PC-9 (cell line): ENCODE results near the gene CSNK1D. TPM values are rescaled to one million over a fixed set of nuclear protein-coding genes. Genes with fewer than 3 reads are reported as not detected.

Experiments used
- BruUV-seq: library from RNA; stranded (reverse); fragments of 400-500 nt; replicated peaks from 2 replicates; lab custom pipeline; 2021; lab: Mats Ljungman, UMichigan
- CTCF ChIA-PET: fragments of 300-600 bp; sonication (Branson Sonifier 250); formaldehyde crosslinking; loops from one replicate; lab custom pipeline; 2022; ENCODE audit warnings: antibody characterized with exemption; lab: Charles Lee
- POLR2A ChIA-PET: fragments of 300-600 bp; sonication (Branson Sonifier 250); formaldehyde crosslinking; loops from one replicate; lab custom pipeline; 2022; ENCODE audit warnings: antibody characterized with exemption; ENCODE audit not compliant: unreplicated experiment; lab: Charles Lee
- DNase-seq, 2 experiments: peaks; one replicate each; pipeline versions ENCODE4 v3.0.0 to v3.0.0-alpha.2; 2015 to 2022; ENCODE audit warnings: mixed read lengths in 1 of 2
- H2AFZ ChIP-seq: fragments of 200-600 bp; sonication (generic); 2 replicates; pipeline ENCODE4 v1.8.1; 2017; ENCODE audit warnings: antibody characterized with exemption
- H3F3A ChIP-seq: fragments of 200-600 bp; sonication (generic); 2 replicates; pipeline ENCODE4 v1.8.1; 2017; ENCODE audit warnings: antibody characterized with exemption, mild to moderate bottlenecking, low read depth; ENCODE audit not compliant: insufficient read depth
- H3K27ac ChIP-seq: fragments of 200-600 bp; sonication (generic); 2 replicates; pipeline ENCODE4 v1.6.1; 2016; ENCODE audit warnings: mixed run types
- H3K27me3 ChIP-seq: fragments of 200-600 bp; sonication (generic); 2 replicates; pipeline ENCODE4 v1.6.1; 2016; ENCODE audit warnings: low read depth, mixed run types; ENCODE audit not compliant: insufficient read depth
- H3K36me3 ChIP-seq: fragments of 200-600 bp; sonication (generic); 2 replicates; pipeline ENCODE4 v1.6.1; 2016; ENCODE audit warnings: low read depth, mixed run types
- H3K4me1 ChIP-seq: fragments of 200-600 bp; sonication (generic); replicated peaks from 2 replicates; pipeline ENCODE4 v1.6.1; 2016; ENCODE audit warnings: mixed run types; ENCODE audit not compliant: insufficient read depth
- H3K4me2 ChIP-seq: fragments of 200-600 bp; sonication (generic); 2 replicates; pipeline ENCODE4 v1.6.1; 2017; ENCODE audit warnings: mixed run types
- H3K4me3 ChIP-seq: fragments of 200-600 bp; sonication (generic); 2 replicates; pipeline ENCODE4 v1.6.1; 2016; ENCODE audit warnings: mixed run types
- H3K79me2 ChIP-seq: fragments of 200-600 bp; sonication (generic); 2 replicates; pipeline ENCODE4 v1.6.1; 2017; ENCODE audit warnings: low read depth, mixed run types
- H3K9me2 ChIP-seq: fragments of 200-600 bp; sonication (generic); 2 replicates; pipeline ENCODE4 v1.8.1; 2017; ENCODE audit warnings: mild to moderate bottlenecking; ENCODE audit not compliant: insufficient read depth
- H3K9me3 ChIP-seq: fragments of 200-600 bp; sonication (generic); 2 replicates; pipeline ENCODE4 v1.8.1; 2016; ENCODE audit warnings: low read depth; ENCODE audit not compliant: insufficient read depth
- H4K20me1 ChIP-seq: fragments of 200-600 bp; sonication (generic); 2 replicates; pipeline ENCODE4 v1.8.1; 2017; ENCODE audit not compliant: insufficient read depth
- CTCF ChIP-seq: fragments of 200-600 bp; sonication (generic); conservative IDR thresholded peaks from 2 replicates; pipeline ENCODE4 v1.6.1; 2017; ENCODE audit warnings: mixed run types, antibody characterized with exemption, mild to moderate bottlenecking, moderate library complexity
- EZH2 ChIP-seq: fragments of 200-600 bp; sonication (generic); IDR thresholded peaks from 2 replicates; pipeline ENCODE4 v1.8.0; 2017; ENCODE audit warnings: antibody characterized with exemption, low read depth
- intact Hi-C: fragments of 100-400 bp; cut with micrococcal nuclease; formaldehyde crosslinking; loops from one replicate; pipeline ENCODE4 v1.10.0; 2022; ENCODE audit not compliant: unreplicated experiment
- total RNA-seq: library from RNA; stranded (reverse); gene quantifications from 2 replicates; pipeline ENCODE4 v1.2.3, GENCODE V29; 2021

The CSNK1D gene
- total RNA-seq, 1 experiment from 2014 or later, result 181 TPM

- intact Hi-C loops, result no loop called here
- Histone ChIP-seq H3K4me1 (peaks cover 10% of the 10 kb centered on the region), H2AFZ (no peak overlapping the region), H3K9me3 (no peaks in the 10 kb centered on the region), H3K36me3 (no peaks in the 10 kb centered on the region), H3K4me3 (no peak overlapping the region), H3F3A (peaks cover under 1% of the 10 kb centered on the region; the same call in 1 of the 2 replicates), H3K27ac (no peak overlapping the region), H3K27me3 (no peaks in the 10 kb centered on the region), H3K9me2 (no peaks in the 10 kb centered on the region), H3K79me2 (no peaks in the 10 kb centered on the region), H4K20me1 (no peaks in the 10 kb centered on the region), H3K4me2 (no peak overlapping the region)
- TF ChIP-seq EZH2 (no peak), CTCF (no peak)
- BruUV-seq, result no TSS peak
- CTCF ChIA-PET, result no interaction called here
- POLR2A ChIA-PET, result interaction anchor here (0.7 kb wide), 1 partner anchor 12 kb away, joined by 5 read pairs; no protein-coding TSS in a partner anchor
- DNase-seq, result no peak
These were observed 50.7 kb downstream of the CSNK1D start for GRCh38 chr17:82222816-82223215.

DNA sequence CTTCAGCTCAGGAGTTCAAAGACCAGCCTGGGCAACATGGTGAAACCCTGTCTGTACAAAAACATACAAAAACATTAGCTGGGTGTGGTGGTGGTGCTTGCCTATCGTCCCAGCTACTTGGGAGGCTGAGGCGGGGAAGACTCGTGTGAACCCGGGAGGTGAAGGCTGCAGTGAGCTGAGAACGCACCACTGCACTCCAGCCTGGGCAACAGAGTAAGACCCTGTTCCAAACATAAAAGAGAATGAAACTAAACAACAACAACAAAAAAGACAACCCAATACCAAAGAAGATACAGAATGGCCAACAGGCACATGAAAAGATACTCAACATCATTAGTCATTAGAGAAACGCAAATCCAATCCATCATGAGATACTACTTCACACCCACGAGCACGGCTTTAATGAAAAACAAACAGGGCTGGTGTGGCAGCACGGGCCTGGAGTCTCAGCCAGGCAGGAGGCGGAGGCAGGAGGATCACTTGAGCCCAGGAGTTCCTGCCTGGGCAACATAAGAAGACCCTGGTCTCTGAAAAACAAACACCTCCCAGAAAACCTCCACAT lies 52.1 kb downstream of the CSNK1D start:
- Histone ChIP-seq H3K9me2 (no peaks in the 10 kb centered on the region), H4K20me1 (no peaks in the 10 kb centered on the region), H3K4me1 (peaks cover 24% of the 10 kb centered on the region), H3K79me2 (no peaks in the 10 kb centered on the region), H3K36me3 (no peaks in the 10 kb centered on the region), H2AFZ (no peak overlapping the region), H3K4me2 (no peak overlapping the region), H3K27me3 (no peaks in the 10 kb centered on the region), H3K9me3 (no peaks in the 10 kb centered on the region), H3K4me3 (no peak overlapping the region), H3F3A (peaks cover 14% of the 10 kb centered on the region), H3K27ac (no peak overlapping the region)
- BruUV-seq, result no TSS peak
- TF ChIP-seq CTCF (no peak), EZH2 (no peak)
- CTCF ChIA-PET, result no interaction called here
- POLR2A ChIA-PET, result no interaction called here
- no peak for DNase-seq
- intact Hi-C loops, result no loop called here

GRCh38 chr17:82219753-82220709 lies 53.5 kb downstream of the CSNK1D start:
- Histone ChIP-seq H3K27me3 (no peaks in the 10 kb centered on the region), H3K4me2 (no peak overlapping the region), H3K4me3 (no peak overlapping the region), H3K36me3 (no peaks in the 10 kb centered on the region), H3F3A (peaks cover 22% of the 10 kb centered on the region), H3K27ac (no peak overlapping the region), H2AFZ (no peak overlapping the region), H3K9me2 (no peaks in the 10 kb centered on the region), H3K4me1 (peaks cover 33% of the 10 kb centered on the region), H3K79me2 (no peaks in the 10 kb centered on the region), H4K20me1 (no peaks in the 10 kb centered on the region), H3K9me3 (no peaks in the 10 kb centered on the region)
- no peak for DNase-seq
- ChIA-PET CTCF (no interaction called here), POLR2A (interaction anchor here (0.7 kb wide), 1 partner anchor 14 kb away, joined by 3 read pairs; no protein-coding TSS in a partner anchor)
- intact Hi-C loops, result no loop called here
- BruUV-seq, result no TSS peak
- TF ChIP-seq EZH2 (no peak), CTCF (no peak)
